HG02970 (cell line): Measurements from ENCODE around the gene AK2.
"Not testable (repeated sequence)": the region's sequence is repeated elsewhere in the genome, so short reads cannot be mapped to it uniquely, and the experiment has no call there.

Source experiments
- ATAC-seq: cut with Tn5 transposase; IDR thresholded peaks from one replicate; pipeline ENCODE4 v1.9.1; 2021; ENCODE audit warnings: mild to moderate bottlenecking, moderate library complexity, moderate number of reproducible peaks; ENCODE audit not compliant: unreplicated experiment, low FRiP score

The AK2 gene

DNA sequence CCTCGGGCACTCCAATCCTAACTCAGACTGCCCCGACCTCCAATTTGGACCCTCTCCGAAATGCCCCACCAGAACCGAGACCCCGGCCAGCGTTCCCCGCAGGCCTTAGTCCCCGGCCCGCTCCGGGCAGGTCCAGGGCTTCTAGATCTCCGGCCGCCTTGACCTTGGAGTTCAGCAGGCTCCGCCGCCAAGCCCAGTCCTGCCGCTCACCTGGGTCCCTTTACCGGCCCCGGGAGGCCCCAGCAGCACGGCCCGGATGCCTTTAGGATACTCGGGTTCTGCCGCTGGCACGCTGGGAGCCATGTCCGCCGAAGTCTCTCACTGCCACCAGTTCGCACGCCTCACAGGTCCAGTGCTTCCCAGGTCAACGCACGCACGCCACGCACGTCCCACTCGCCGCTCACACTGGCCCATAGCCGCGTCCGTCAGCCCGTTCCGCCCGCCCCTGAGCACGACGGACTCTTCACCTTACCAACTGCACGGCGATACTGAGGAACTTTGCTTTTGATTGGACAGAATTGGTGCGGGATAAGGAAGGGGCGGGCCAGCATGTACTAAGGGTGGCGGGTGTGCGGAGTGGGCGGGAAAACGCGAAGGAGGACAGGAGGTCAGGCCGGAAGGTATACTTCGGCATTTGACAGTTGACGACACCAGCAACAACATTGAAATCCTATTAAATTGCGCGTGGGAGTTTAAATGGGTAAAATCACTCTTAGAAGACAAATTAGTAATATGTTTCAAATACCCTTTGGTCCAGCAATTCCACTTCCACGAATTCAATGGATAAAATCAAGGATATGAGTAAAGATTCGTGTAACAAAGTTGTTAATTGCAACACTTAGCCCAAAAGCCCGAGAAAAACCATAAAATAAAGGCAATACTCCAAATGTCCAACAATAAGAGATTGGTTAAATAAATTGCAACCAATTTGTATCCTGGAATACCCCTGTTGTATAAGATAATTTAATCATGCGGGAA lies at the start of gene AK2:
Gene AK2 (minus strand): TSS at position 358 of the 978 bp plus-strand sequence. CDS start 55 bp downstream, at position 303.
- peak; percentile 97 for ATAC-seq

- no peak for ATAC-seq
These were observed 49.7 kb upstream of the AK2 start for GRCh38 chr1:33086384-33086850.

GRCh38 chr1:33085332-33085731 lies 48.6 kb upstream of the AK2 start:
- ATAC-seq, result no peak

GRCh38 chr1:33082575-33083108 lies 46.0 kb upstream of the AK2 start:
- no peak for ATAC-seq

DNA sequence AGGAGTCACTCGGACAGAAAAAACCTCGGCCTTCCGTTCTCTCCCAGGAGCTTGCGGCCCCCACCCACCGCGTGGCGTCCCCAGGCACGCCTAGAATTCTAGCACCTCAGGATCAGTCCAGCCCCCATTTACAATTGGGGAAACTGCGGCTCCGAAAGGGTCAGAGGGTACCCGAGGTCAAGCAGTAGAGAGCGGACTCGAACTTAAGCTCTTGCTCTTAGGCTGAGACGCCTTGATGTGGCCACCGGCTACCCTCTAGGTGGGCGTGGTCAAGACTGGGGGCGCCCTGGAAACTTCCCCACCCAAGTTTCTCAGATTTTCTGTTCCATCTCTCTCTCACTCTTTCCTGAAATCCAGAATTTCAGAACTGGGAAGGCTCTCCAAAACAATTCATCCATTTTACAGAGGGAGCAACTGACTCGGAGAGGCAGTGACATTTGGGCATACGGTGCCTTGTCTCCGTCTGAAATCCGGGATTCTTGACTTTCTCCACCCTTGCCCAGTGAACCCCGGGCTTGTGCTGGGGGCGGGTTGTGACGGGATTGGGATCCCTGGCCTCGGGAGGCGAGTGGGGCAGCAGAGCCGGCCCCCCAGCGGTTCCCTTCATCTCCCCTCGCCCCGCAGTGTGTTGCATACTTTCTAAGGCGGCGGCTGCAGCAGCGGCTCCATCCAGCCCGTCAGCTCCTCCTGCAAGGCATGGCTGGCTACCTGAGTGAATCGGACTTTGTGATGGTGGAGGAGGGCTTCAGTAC lies 45.0 kb upstream of the AK2 start:
- ATAC-seq, result no peak

DNA sequence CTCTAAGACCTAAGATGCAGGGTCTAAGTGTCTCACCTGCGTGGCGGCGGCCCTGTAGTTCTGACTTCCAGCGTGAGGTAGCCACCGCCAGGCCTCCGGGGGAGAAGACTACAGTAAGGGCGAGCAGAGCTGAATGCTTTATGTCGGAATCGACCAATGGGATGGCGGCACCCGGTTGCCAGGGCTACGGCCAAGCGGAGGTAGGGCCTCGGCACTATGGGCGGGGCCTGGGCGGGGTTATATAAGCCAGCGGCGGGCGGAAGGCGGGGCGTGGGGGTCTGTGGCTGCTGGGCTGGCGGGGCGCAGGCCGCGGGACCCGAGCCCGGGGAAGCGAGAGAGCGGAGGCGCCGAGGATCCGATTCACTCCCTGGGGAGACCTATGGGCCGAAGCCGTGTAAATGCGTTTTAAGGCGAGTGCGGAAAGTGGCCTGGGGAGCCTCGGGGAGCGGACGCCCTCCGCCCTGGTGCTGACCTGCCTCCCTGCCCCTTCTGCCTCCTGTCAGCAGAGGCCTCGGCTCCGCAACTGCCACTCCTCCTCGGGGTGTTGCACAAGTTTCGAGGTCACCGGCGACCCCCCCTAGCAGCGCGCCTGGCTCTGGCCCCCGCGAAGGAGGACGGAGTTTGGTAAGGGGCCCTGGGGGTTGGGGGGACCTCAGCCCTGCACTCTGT lies 44.3 kb upstream of the AK2 start, which contains the start of gene AZIN2:
Gene AZIN2 (plus strand): TSS at position 269 of the 669 bp plus-strand sequence. CDS start 1,097 bp downstream, outside the sequence.
- peak; percentile 92 for ATAC-seq

DNA sequence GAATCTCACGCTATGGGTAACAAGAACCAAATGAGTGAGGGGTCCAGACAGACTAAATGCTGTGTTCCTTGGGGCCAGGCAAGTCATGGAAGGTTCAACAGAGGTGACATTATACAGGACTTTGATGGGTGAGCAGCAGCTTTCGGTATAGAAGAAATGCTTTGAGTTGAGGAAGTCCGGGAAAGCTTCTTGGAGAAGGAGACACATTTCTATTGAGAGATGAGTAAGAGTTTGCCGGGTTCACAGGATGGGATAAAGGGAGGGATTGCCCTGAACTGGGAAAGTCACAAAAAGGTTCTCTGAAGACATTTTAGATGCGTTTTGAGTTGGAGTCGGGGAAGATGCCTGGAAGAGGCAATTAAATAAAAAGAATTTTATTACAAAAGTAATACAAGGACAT lies 43.7 kb upstream of the AK2 start:
- ATAC-seq, result no peak

- ATAC-seq, result no peak
These were observed 41.4 kb upstream of the AK2 start for GRCh38 chr1:33078030-33078591.

- no peak for ATAC-seq
These were observed 37.7 kb upstream of the AK2 start for GRCh38 chr1:33074193-33074945.

DNA sequence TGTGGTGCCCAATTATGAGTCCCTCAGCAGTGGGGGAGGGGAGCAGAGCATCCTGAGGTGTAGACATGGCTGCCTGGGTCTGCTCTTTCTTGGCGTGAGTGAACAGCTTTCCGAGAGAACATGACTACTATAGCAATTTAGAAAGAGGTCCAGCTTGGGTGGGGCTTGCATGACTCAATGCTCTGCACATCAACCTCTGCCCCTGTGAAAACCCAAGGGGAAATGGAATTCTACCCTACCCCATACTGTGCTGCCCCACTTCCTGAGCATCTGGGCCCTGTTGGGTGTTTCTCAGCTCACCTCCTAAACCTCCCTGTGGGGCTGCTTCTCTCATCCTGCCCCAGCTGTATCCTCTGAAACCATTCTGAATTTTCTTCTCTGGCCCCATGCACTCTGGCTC lies 36.0 kb upstream of the AK2 start:
- ATAC-seq, result no peak

DNA sequence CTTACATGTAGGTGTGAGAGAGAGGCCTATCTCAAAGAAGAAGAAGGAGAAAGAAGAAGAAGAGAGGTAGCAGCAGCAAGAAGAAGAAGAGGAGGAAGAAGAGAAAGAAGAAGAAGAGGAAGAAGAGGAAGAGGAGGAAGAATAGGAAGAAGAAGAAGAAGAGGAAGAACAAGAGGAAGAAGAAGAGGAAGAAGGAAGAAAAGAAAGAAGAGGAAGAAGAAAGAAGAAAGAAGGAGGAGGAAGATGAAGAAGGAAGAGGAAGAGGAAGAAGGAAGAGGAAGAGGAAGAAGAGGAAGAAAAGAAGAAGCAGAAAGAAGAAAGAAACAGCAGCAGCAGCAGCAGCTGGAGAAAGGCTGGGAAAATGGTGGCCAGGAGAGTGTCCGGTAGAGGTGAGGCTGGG lies 33.9 kb upstream of the AK2 start:
- no peak for ATAC-seq

GRCh38 chr1:33068108-33068507 lies 31.4 kb upstream of the AK2 start:
- ATAC-seq, result not testable (repeated sequence)

DNA sequence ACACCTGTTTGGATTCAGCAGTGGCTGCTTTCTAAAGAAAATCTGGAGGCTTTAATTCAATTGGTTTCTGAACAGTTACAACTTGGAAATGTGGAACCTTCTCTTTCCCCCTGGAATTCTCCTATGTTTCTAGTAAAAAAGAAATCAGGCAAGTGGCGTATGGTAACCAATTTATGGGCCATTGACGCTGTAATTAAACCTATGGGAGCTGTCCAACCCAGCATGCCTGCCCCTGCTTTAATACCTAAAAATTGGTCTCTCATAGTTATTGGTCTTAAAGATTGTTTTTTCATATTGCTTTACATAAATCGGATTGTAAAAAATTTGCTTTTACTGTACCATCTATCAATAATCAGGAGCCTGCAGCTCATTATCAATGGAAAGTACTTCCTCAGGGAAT lies 29.8 kb upstream of the AK2 start:
- not testable (repeated sequence) for ATAC-seq

- ATAC-seq, result no peak
These were observed 28.6 kb upstream of the AK2 start for GRCh38 chr1:33065301-33065700.

DNA sequence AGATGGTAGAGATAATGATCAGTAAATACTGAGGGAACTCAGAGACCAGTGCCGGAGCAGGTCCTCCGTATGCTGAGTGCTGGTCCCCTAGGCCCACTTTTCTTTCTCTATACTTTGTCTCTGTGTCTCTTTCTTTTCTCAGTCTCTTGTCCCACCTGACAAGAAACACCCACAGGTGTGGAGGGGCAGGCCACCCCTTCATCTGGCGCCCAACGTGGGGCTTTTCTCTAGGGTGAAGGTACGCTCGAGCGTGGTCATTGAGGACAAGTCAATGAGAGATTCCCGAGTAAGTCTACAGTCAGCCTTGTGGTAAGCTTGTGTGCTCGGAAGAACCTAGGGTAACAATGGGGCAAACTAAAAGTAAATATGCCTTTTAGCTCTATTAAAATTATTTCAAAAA lies 27.6 kb upstream of the AK2 start:
- ATAC-seq, result not testable (repeated sequence)

- ATAC-seq, result no peak
These were observed 25.2 kb upstream of the AK2 start for GRCh38 chr1:33061834-33062233.

- ATAC-seq, result no peak
These were observed 23.9 kb upstream of the AK2 start for GRCh38 chr1:33060579-33061083.

- no peak for ATAC-seq
These were observed 20.4 kb upstream of the AK2 start for GRCh38 chr1:33057095-33057494.

DNA sequence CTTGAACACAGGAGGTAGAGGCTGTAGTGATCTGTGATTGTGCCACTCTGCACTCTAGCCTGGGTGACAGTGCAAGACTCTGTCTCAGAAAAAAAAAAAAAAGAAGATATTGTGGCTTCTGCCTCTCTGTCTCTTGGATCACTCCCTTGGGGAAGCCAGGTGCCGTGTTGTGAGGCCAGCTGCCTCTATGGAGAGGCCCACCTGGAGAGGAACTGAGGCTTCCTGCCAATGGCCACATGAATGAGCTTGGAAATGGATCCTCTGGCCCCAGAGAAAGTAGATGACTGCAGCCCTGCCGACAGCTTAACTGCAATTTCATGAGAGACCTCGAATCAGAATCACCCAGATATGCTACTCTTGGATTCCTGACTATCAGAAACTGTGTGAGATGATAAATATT lies 19.7 kb upstream of the AK2 start:
- no peak for ATAC-seq
